Liver (tissue), 9 donors: ENCODE data around the gene RAI1. TPM values are rescaled to one million over a fixed set of nuclear protein-coding genes. Genes with fewer than 3 reads are reported as not detected.

ENCODE experiments used
- DNase-seq: peaks from one replicate; pipeline ENCODE4 v3.0.0-alpha.2; 2017; ENCODE audit warnings: low spot score
- H3K27ac ChIP-seq, 2 donors: one replicate each; pipeline ENCODE4 v1.7.0; 2013; ENCODE audit warnings: inconsistent platforms in 2 of 2, low read length in 2 of 2, control low read depth in 1 of 2, low read depth in 1 of 2, mild to moderate bottlenecking in 1 of 2
- H3K27me3 ChIP-seq, 4 donors: one replicate each; pipeline versions ENCODE4 v1.6.1 to v1.7.0; 2013; ENCODE audit warnings: low read length in 3 of 4, inconsistent platforms in 1 of 4, mild to moderate bottlenecking in 1 of 4, moderate library complexity in 1 of 4; ENCODE audit not compliant: control insufficient read depth in 4 of 4, insufficient read depth in 4 of 4
- H3K36me3 ChIP-seq, 4 donors: one replicate each; pipeline versions ENCODE4 v1.6.1 to v1.7.0; 2013; ENCODE audit warnings: low read length in 3 of 4, mild to moderate bottlenecking in 3 of 4, low read depth in 1 of 4, moderate library complexity in 1 of 4; ENCODE audit not compliant: control insufficient read depth in 4 of 4, insufficient read depth in 3 of 4
- H3K4me1 ChIP-seq, 4 donors: one replicate each; pipeline versions ENCODE4 v1.6.1 to v1.7.0; 2013; ENCODE audit warnings: low read length in 3 of 4, mild to moderate bottlenecking in 3 of 4, moderate library complexity in 1 of 4; ENCODE audit not compliant: control insufficient read depth in 4 of 4, insufficient read depth in 4 of 4
- H3K4me3 ChIP-seq, 3 donors: one replicate each; pipeline versions ENCODE4 v1.6.1 to v1.7.0; 2013; ENCODE audit warnings: low read length in 3 of 3, control low read depth in 1 of 3, low read depth in 1 of 3, mild to moderate bottlenecking in 1 of 3
- H3K9ac ChIP-seq, 2 donors: one replicate each; pipeline ENCODE4 v1.7.0; 2013; ENCODE audit warnings: low read length in 2 of 2, mild to moderate bottlenecking in 2 of 2, moderate library complexity in 2 of 2, control low read depth in 1 of 2, low read depth in 1 of 2
- H3K9me3 ChIP-seq, 4 donors: one replicate each; pipeline versions ENCODE4 v1.6.1 to v1.7.0; 2013; ENCODE audit warnings: low read length in 3 of 4; ENCODE audit not compliant: control insufficient read depth in 4 of 4
- EGR1 ChIP-seq, 2 donors: IDR thresholded peaks; 2 replicates each; pipeline ENCODE4 v1.6.1; 2016 to 2018; ENCODE audit warnings: antibody characterized with exemption in 2 of 2, low read depth in 2 of 2
- FOXA1 ChIP-seq: IDR thresholded peaks from 2 replicates; pipeline ENCODE4 v1.6.1; 2016; ENCODE audit warnings: antibody characterized with exemption
- FOXA2 ChIP-seq: IDR thresholded peaks from 2 replicates; pipeline ENCODE4 v1.6.1; 2016; ENCODE audit warnings: antibody characterized with exemption
- GABPA ChIP-seq, 2 donors: IDR thresholded peaks in 1 of 2; conservative IDR thresholded peaks in 1 of 2; 2 replicates each; pipeline ENCODE4 v1.6.1; 2016; ENCODE audit warnings: antibody characterized with exemption in 2 of 2, mild to moderate bottlenecking in 1 of 2, moderate library complexity in 1 of 2
- HNF4G ChIP-seq: IDR thresholded peaks from 2 replicates; pipeline ENCODE4 v1.6.1; 2016; ENCODE audit warnings: antibody characterized with exemption
- JUND ChIP-seq, 2 donors: IDR thresholded peaks; 2 replicates each; pipeline ENCODE4 v1.6.1; 2016; ENCODE audit warnings: antibody characterized with exemption in 2 of 2
- NR2F2 ChIP-seq: IDR thresholded peaks from 2 replicates; pipeline ENCODE4 v1.6.1; 2016; ENCODE audit warnings: antibody characterized with exemption
- WGBS: extraction: QIAGEN DNeasy Blood & Tissue Kit; methylation state at CpG from one replicate; pipeline ENCODE4 v1.1.7; 2013; 5-methylcytosine and 5-hydroxymethylcytosine counted together
- polyA plus RNA-seq, 2 donors: library from polyadenylated mRNA; stranded (reverse) in 1 of 2; unstranded in 1 of 2; fragments of 200-250 nt in 1 of 2; fragments of >200 nt in 1 of 2; fragmentation: Nextera tagmentation in 1 of 2; extraction: Ambion mirVana in 1 of 2; gene quantifications; one replicate each; pipeline versions ENCODE4 v1.2.1 to v1.2.3, GENCODE V29; 2013 to 2015
- total RNA-seq, 2 donors: library from RNA; depleted of rRNA; stranded (reverse); fragments of >200 nt; gene quantifications; one replicate each; pipeline ENCODE4 v1.2.3, GENCODE V29; 2014
- TF ChIP-seq, protein P1 (sequence below): fragments of 150-350 bp; IDR thresholded peaks from 2 replicates; pipeline ENCODE4 v1.5.1; 2017; ENCODE audit warnings: improper control_type of control experiment, low read depth, low read length; ENCODE audit not compliant: missing input control
- TF ChIP-seq, protein P2 (sequence below): IDR thresholded peaks from 2 replicates; pipeline ENCODE4 v1.6.1; 2016; ENCODE audit warnings: antibody characterized with exemption
- TF ChIP-seq, protein P3 (sequence below): IDR thresholded peaks from 2 replicates; pipeline ENCODE4 v1.6.1; 2016; ENCODE audit warnings: antibody characterized with exemption
- TF ChIP-seq, protein P4 (sequence below): IDR thresholded peaks from 2 replicates; pipeline ENCODE4 v1.6.1; 2016; ENCODE audit warnings: antibody characterized with exemption, mild to moderate bottlenecking
- donor health status: healthy.
- donor health status: healthy.
- donor health status: healthy.
- donor health status: healthy.
- donor health status: healthy.

The RAI1 gene
- total and polyA plus RNA-seq, 4 donors = 0.57 to 7.6 (median 5.3) TPM

DNA sequence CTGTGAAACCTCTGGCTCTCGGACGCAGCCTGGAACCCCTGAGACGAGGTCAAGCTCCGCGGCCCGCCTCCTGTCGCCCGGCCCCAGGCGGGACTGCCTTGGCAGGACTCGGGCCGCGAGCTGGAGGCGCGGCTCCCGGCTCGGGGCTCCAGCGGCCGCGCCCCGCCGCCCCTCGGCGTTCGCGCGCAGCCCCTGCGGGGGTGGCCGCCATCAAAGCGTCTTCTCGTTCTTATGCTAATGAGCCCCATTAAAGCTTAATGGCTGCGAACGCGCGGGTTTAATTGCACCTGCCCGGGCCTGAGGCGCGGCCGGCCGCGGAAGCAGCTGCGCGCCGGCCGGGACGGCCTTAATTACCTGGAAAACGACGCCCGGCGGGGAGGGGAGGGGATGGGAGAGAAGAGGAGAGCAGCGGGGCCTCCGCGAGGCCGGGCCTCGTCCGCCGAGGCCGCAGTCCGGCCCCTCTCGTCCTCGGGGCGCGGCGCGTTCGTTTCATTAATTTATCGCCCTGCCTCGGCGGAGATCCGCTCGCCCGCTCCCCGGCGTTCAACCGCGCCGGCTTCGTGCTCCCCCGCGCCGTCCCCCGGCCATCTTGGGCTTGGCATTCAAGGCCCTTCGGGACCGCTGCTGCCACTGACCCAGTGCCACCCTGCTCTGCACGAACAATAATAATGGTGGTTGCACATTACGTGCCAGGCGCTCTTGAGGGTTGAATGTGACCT, 19.2 kb downstream of the RAI1 start:
- H3K9ac ChIP-seq = no peak overlapping the region
- 66% methylated on average over 86 of the region's 86 CpGs for WGBS
- H3K27ac ChIP-seq = no peak overlapping the region

GRCh38 chr17:17701112-17701511, 19.9 kb downstream of the RAI1 start:
- Histone ChIP-seq H3K9me3 (no peaks in the 10 kb centered on the region), H3K4me3 (no peak overlapping the region), H3K27me3 (no peaks in the 10 kb centered on the region), H3K4me1 (peaks cover 4 to 38% (median 26%) of the 10 kb centered on the region in 4 donors), H3K9ac (no peak overlapping the region), H3K36me3 (no peaks in the 10 kb centered on the region), H3K27ac (no peak overlapping the region)
- no peak for DNase-seq
- 97% methylated on average over 2 of the region's 2 CpGs for WGBS
- TF ChIP-seq, protein P1, sequence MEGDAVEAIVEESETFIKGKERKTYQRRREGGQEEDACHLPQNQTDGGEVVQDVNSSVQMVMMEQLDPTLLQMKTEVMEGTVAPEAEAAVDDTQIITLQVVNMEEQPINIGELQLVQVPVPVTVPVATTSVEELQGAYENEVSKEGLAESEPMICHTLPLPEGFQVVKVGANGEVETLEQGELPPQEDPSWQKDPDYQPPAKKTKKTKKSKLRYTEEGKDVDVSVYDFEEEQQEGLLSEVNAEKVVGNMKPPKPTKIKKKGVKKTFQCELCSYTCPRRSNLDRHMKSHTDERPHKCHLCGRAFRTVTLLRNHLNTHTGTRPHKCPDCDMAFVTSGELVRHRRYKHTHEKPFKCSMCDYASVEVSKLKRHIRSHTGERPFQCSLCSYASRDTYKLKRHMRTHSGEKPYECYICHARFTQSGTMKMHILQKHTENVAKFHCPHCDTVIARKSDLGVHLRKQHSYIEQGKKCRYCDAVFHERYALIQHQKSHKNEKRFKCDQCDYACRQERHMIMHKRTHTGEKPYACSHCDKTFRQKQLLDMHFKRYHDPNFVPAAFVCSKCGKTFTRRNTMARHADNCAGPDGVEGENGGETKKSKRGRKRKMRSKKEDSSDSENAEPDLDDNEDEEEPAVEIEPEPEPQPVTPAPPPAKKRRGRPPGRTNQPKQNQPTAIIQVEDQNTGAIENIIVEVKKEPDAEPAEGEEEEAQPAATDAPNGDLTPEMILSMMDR = no peak
- TF ChIP-seq GABPA (IDR thresholded peaks at IDR 0.05 in 1 of 2, conservative IDR thresholded peaks at IDR 0.05 in 1 of 2) = no peak
- no peak for TF ChIP-seq JUND (IDR thresholded peaks at IDR 0.05)
- TF ChIP-seq, protein P2, sequence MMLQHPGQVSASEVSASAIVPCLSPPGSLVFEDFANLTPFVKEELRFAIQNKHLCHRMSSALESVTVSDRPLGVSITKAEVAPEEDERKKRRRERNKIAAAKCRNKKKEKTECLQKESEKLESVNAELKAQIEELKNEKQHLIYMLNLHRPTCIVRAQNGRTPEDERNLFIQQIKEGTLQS = no peak
- no peak for TF ChIP-seq HNF4G
- TF ChIP-seq, protein P3, sequence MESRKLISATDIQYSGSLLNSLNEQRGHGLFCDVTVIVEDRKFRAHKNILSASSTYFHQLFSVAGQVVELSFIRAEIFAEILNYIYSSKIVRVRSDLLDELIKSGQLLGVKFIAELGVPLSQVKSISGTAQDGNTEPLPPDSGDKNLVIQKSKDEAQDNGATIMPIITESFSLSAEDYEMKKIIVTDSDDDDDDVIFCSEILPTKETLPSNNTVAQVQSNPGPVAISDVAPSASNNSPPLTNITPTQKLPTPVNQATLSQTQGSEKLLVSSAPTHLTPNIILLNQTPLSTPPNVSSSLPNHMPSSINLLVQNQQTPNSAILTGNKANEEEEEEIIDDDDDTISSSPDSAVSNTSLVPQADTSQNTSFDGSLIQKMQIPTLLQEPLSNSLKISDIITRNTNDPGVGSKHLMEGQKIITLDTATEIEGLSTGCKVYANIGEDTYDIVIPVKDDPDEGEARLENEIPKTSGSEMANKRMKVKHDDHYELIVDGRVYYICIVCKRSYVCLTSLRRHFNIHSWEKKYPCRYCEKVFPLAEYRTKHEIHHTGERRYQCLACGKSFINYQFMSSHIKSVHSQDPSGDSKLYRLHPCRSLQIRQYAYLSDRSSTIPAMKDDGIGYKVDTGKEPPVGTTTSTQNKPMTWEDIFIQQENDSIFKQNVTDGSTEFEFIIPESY = no peak
- no peak for TF ChIP-seq NR2F2
- TF ChIP-seq FOXA2 = no peak
- no peak for TF ChIP-seq FOXA1

More for the DNA sequence above, 19.2 kb downstream of the RAI1 start:
- no peaks in the 10 kb centered on the region for H3K36me3 ChIP-seq
- no peak for DNase-seq
- TF ChIP-seq, protein P1 = no peak
- TF ChIP-seq, protein P4, sequence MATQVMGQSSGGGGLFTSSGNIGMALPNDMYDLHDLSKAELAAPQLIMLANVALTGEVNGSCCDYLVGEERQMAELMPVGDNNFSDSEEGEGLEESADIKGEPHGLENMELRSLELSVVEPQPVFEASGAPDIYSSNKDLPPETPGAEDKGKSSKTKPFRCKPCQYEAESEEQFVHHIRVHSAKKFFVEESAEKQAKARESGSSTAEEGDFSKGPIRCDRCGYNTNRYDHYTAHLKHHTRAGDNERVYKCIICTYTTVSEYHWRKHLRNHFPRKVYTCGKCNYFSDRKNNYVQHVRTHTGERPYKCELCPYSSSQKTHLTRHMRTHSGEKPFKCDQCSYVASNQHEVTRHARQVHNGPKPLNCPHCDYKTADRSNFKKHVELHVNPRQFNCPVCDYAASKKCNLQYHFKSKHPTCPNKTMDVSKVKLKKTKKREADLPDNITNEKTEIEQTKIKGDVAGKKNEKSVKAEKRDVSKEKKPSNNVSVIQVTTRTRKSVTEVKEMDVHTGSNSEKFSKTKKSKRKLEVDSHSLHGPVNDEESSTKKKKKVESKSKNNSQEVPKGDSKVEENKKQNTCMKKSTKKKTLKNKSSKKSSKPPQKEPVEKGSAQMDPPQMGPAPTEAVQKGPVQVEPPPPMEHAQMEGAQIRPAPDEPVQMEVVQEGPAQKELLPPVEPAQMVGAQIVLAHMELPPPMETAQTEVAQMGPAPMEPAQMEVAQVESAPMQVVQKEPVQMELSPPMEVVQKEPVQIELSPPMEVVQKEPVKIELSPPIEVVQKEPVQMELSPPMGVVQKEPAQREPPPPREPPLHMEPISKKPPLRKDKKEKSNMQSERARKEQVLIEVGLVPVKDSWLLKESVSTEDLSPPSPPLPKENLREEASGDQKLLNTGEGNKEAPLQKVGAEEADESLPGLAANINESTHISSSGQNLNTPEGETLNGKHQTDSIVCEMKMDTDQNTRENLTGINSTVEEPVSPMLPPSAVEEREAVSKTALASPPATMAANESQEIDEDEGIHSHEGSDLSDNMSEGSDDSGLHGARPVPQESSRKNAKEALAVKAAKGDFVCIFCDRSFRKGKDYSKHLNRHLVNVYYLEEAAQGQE = no peak
- TF ChIP-seq EGR1 (IDR thresholded peaks at IDR 0.05; ENCODE audit: low read depth in 2 of 2) = no peak
- TF ChIP-seq, protein P3 = no peak
- H3K27me3 ChIP-seq = no peaks in the 10 kb centered on the region
- no peak overlapping the region for H3K4me3 ChIP-seq
- H3K4me1 ChIP-seq = peaks cover 4 to 43% (median 32%) of the 10 kb centered on the region in 4 donors
- no peaks in the 10 kb centered on the region for H3K9me3 ChIP-seq
